ENCODE data around the gene HPS1.

- TF ChIP-seq CTCF (conservative IDR thresholded peaks at IDR 0.05) (no peak), ZFX (IDR thresholded peaks at IDR 0.05) (no peak)
Observed at GRCh38 chr10:98485959-98486358, 39.2 kb upstream of the HPS1 start.

All from C4-2B (cell line).